WTC11 (cell line): ENCODE data around the gene ADAMTS12.

ENCODE experiments used
- FOXJ3 ChIP-seq: sonication (generic); formaldehyde crosslinking; IDR thresholded peaks from 2 replicates; pipeline ENCODE4 v1.9.0; 2021; ENCODE audit warnings: missing genetic modification reagents, mild to moderate bottlenecking, borderline replicate concordance
- ZNF121 ChIP-seq: sonication (generic); formaldehyde crosslinking; IDR thresholded peaks from 2 replicates; pipeline ENCODE4 v1.8.0; 2023; ENCODE audit warnings: missing genetic modification reagents
- TF ChIP-seq, protein P1 (sequence below): fragments of 250-450 bp; sonication (Bioruptor Pico); IDR thresholded peaks from 2 replicates; pipeline ENCODE4 v1.9.0; 2021; ENCODE audit warnings: moderate library complexity, mild to moderate bottlenecking, inconsistent platforms, borderline replicate concordance
- TF ChIP-seq, protein P2 (sequence below): fragments of 200-600 bp; IDR thresholded peaks from 2 replicates; pipeline ENCODE4 v1.8.0; 2022; ENCODE audit warnings: antibody characterized with exemption

DNA sequence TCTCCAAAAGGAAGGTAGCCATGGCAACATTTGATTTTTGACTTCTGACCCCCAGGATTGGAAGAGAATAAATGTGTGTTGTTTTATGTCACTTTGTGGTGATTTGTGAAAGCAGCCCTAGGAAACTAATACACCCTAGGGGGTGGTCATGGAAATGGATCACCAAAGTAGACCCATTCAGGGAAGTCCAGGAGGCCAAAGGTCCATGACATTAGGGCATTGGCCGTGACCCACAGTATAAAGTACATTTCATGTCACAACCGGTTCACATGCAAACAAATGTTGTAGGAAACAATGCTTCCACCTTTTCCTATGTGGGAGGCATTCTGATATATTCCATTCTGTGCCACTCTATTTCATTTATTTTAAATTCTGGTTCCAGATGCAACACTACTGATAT, 128.4 kb downstream of the ADAMTS12 start:
- TF ChIP-seq FOXJ3 (CRISPR knock-in tag) = no peak
- TF ChIP-seq, protein P1, sequence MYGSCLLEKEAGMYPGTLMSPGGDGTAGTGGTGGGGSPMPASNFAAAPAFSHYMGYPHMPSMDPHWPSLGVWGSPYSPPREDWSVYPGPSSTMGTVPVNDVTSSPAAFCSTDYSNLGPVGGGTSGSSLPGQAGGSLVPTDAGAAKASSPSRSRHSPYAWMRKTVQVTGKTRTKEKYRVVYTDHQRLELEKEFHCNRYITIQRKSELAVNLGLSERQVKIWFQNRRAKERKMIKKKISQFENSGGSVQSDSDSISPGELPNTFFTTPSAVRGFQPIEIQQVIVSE (CRISPR knock-in tag) = no peak
- no peak for TF ChIP-seq ZNF121 (CRISPR knock-in tag)
- TF ChIP-seq, protein P2, sequence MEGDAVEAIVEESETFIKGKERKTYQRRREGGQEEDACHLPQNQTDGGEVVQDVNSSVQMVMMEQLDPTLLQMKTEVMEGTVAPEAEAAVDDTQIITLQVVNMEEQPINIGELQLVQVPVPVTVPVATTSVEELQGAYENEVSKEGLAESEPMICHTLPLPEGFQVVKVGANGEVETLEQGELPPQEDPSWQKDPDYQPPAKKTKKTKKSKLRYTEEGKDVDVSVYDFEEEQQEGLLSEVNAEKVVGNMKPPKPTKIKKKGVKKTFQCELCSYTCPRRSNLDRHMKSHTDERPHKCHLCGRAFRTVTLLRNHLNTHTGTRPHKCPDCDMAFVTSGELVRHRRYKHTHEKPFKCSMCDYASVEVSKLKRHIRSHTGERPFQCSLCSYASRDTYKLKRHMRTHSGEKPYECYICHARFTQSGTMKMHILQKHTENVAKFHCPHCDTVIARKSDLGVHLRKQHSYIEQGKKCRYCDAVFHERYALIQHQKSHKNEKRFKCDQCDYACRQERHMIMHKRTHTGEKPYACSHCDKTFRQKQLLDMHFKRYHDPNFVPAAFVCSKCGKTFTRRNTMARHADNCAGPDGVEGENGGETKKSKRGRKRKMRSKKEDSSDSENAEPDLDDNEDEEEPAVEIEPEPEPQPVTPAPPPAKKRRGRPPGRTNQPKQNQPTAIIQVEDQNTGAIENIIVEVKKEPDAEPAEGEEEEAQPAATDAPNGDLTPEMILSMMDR = no peak
